ENCODE results near the gene OSBP2.

OSBP2 gene

GRCh38 chr22:30841273-30841672 lies 146.6 kb downstream of the OSBP2 start:
- ATAC-seq (replicated peaks) (no peak), DNase-seq (no peak)
- Mint-ChIP-seq H3K36me3 (ENCODE audit: insufficient read depth) (no peaks in the 10 kb centered on the region), H3K4me1 (ENCODE audit: low read depth in 2 of 2) (no peaks in the 10 kb centered on the region), H3K27me3 (peaks cover 14 to 16% of the 10 kb centered on the region in 2 donors), H3K27ac (no peak overlapping the region), H3K9me3 (no peaks in the 10 kb centered on the region), H3K4me3 (no peak overlapping the region)

- no peaks in the 10 kb centered on the region for H3K36me3 Mint-ChIP-seq (ENCODE audit: insufficient read depth)
- DNase-seq (no peak), ATAC-seq (replicated peaks) (no peak)
- no peak overlapping the region for H3K4me3 Mint-ChIP-seq
- peaks cover 2% of the 10 kb centered on the region in 2 donors for H3K27me3 Mint-ChIP-seq
- H3K27ac Mint-ChIP-seq, result no peak overlapping the region
- no peaks in the 10 kb centered on the region for H3K9me3 Mint-ChIP-seq
- no peaks in the 10 kb centered on the region for H3K4me1 Mint-ChIP-seq (ENCODE audit: low read depth in 2 of 2)
Measured at GRCh38 chr22:30843245-30843644, 148.6 kb downstream of the OSBP2 start.

GRCh38 chr22:30847583-30847982 lies 152.9 kb downstream of the OSBP2 start:
- Mint-ChIP-seq H3K4me1 (ENCODE audit: low read depth in 2 of 2) (no peaks in the 10 kb centered on the region), H3K36me3 (ENCODE audit: insufficient read depth) (no peaks in the 10 kb centered on the region), H3K4me3 (no peak overlapping the region), H3K27me3 (no peaks in the 10 kb centered on the region), H3K9me3 (no peaks in the 10 kb centered on the region), H3K27ac (no peak overlapping the region)
- DNase-seq (no peak), ATAC-seq (replicated peaks) (no peak)

GRCh38 chr22:30855266-30855665 lies 160.6 kb downstream of the OSBP2 start:
- Mint-ChIP-seq H3K27ac (no peak overlapping the region), H3K36me3 (ENCODE audit: insufficient read depth) (no peaks in the 10 kb centered on the region), H3K9me3 (no peaks in the 10 kb centered on the region), H3K27me3 (no peaks in the 10 kb centered on the region), H3K4me1 (ENCODE audit: low read depth in 2 of 2) (no peaks in the 10 kb centered on the region), H3K4me3 (no peak overlapping the region)
- DNase-seq, result no peak
- ATAC-seq (replicated peaks), result no peak

GRCh38 chr22:30855677-30856518 lies 161.2 kb downstream of the OSBP2 start:
- no peak for ATAC-seq (replicated peaks)
- no peaks in the 10 kb centered on the region for H3K27me3 Mint-ChIP-seq
- H3K9me3 Mint-ChIP-seq, result no peaks in the 10 kb centered on the region
- no peaks in the 10 kb centered on the region for H3K36me3 Mint-ChIP-seq (ENCODE audit: insufficient read depth)
- no peak overlapping the region for H3K4me3 Mint-ChIP-seq
- H3K4me1 Mint-ChIP-seq (ENCODE audit: low read depth in 2 of 2), result no peaks in the 10 kb centered on the region
- DNase-seq, result no peak
- H3K27ac Mint-ChIP-seq, result no peak overlapping the region

- Mint-ChIP-seq H3K27me3 (no peaks in the 10 kb centered on the region), H3K4me3 (no peak overlapping the region), H3K27ac (no peak overlapping the region), H3K4me1 (ENCODE audit: low read depth in 2 of 2) (no peaks in the 10 kb centered on the region), H3K36me3 (ENCODE audit: insufficient read depth) (no peaks in the 10 kb centered on the region), H3K9me3 (no peaks in the 10 kb centered on the region)
- no peak for DNase-seq
- no peak for ATAC-seq (replicated peaks)
Measured at GRCh38 chr22:30856741-30857502, 162.2 kb downstream of the OSBP2 start.

GRCh38 chr22:30857791-30858190 lies 163.1 kb downstream of the OSBP2 start:
- H3K4me1 Mint-ChIP-seq (ENCODE audit: low read depth in 2 of 2), result no peaks in the 10 kb centered on the region
- H3K27ac Mint-ChIP-seq, result no peak overlapping the region
- H3K36me3 Mint-ChIP-seq (ENCODE audit: insufficient read depth), result no peaks in the 10 kb centered on the region
- no peak overlapping the region for H3K4me3 Mint-ChIP-seq
- H3K27me3 Mint-ChIP-seq, result no peaks in the 10 kb centered on the region
- DNase-seq (no peak), ATAC-seq (replicated peaks) (no peak)
- no peaks in the 10 kb centered on the region for H3K9me3 Mint-ChIP-seq

- no peak overlapping the region for H3K27ac Mint-ChIP-seq
- no peaks in the 10 kb centered on the region for H3K27me3 Mint-ChIP-seq
- H3K9me3 Mint-ChIP-seq, result no peaks in the 10 kb centered on the region
- ATAC-seq (replicated peaks) (no peak), DNase-seq (no peak)
- no peaks in the 10 kb centered on the region for H3K36me3 Mint-ChIP-seq (ENCODE audit: insufficient read depth)
- no peaks in the 10 kb centered on the region for H3K4me1 Mint-ChIP-seq (ENCODE audit: low read depth in 2 of 2)
- no peak overlapping the region for H3K4me3 Mint-ChIP-seq
Measured at GRCh38 chr22:30858976-30859713, 164.5 kb downstream of the OSBP2 start.

GRCh38 chr22:30859714-30860095 lies 165.0 kb downstream of the OSBP2 start:
- no peak for ATAC-seq (replicated peaks)
- Mint-ChIP-seq H3K9me3 (no peaks in the 10 kb centered on the region), H3K27ac (no peak overlapping the region), H3K4me3 (no peak overlapping the region), H3K4me1 (ENCODE audit: low read depth in 2 of 2) (no peaks in the 10 kb centered on the region), H3K27me3 (no peaks in the 10 kb centered on the region), H3K36me3 (ENCODE audit: insufficient read depth) (no peaks in the 10 kb centered on the region)
- DNase-seq, result no peak

GRCh38 chr22:30860176-30861105 lies 165.8 kb downstream of the OSBP2 start:
- DNase-seq (no peak), ATAC-seq (replicated peaks) (no peak)
- H3K4me3 Mint-ChIP-seq, result no peak overlapping the region
- H3K4me1 Mint-ChIP-seq (ENCODE audit: low read depth in 2 of 2), result no peaks in the 10 kb centered on the region
- no peaks in the 10 kb centered on the region for H3K9me3 Mint-ChIP-seq
- no peak overlapping the region for H3K27ac Mint-ChIP-seq
- H3K27me3 Mint-ChIP-seq, result no peaks in the 10 kb centered on the region
- no peaks in the 10 kb centered on the region for H3K36me3 Mint-ChIP-seq (ENCODE audit: insufficient read depth)

GRCh38 chr22:30861131-30861530 lies 166.5 kb downstream of the OSBP2 start:
- DNase-seq, result no peak
- no peaks in the 10 kb centered on the region for H3K36me3 Mint-ChIP-seq (ENCODE audit: insufficient read depth)
- H3K9me3 Mint-ChIP-seq, result no peaks in the 10 kb centered on the region
- H3K4me3 Mint-ChIP-seq, result no peak overlapping the region
- peak overlapping the region in 1 of 2 donors; percentile 28 for H3K27ac Mint-ChIP-seq
- H3K27me3 Mint-ChIP-seq, result no peaks in the 10 kb centered on the region
- no peak for ATAC-seq (replicated peaks)
- no peaks in the 10 kb centered on the region for H3K4me1 Mint-ChIP-seq (ENCODE audit: low read depth in 2 of 2)

- Mint-ChIP-seq H3K9me3 (no peaks in the 10 kb centered on the region), H3K27me3 (no peaks in the 10 kb centered on the region), H3K27ac (no peak overlapping the region), H3K4me3 (no peak overlapping the region), H3K36me3 (ENCODE audit: insufficient read depth) (no peaks in the 10 kb centered on the region), H3K4me1 (ENCODE audit: low read depth in 2 of 2) (no peaks in the 10 kb centered on the region)
- no peak for DNase-seq
- no peak for ATAC-seq (replicated peaks)
Measured at GRCh38 chr22:30861688-30862552, 167.2 kb downstream of the OSBP2 start.

Data from effector memory CD8-positive, alpha-beta T cell (primary cell).